ENCODE data around the gene ARPC3. TPM values are rescaled to one million over a fixed set of nuclear protein-coding genes. Genes with fewer than 3 reads are reported as not detected.
A peak's percentile ranks its signal among the peaks of the same experiment; 100 is the strongest.
"Not testable (repeated sequence)": the region's sequence is repeated elsewhere in the genome, so short reads cannot be mapped to it uniquely, and the experiment has no call there.

Gene ARPC3
- polyA plus RNA-seq, 3 donors: 232 to 250 (median 247) TPM

DNA sequence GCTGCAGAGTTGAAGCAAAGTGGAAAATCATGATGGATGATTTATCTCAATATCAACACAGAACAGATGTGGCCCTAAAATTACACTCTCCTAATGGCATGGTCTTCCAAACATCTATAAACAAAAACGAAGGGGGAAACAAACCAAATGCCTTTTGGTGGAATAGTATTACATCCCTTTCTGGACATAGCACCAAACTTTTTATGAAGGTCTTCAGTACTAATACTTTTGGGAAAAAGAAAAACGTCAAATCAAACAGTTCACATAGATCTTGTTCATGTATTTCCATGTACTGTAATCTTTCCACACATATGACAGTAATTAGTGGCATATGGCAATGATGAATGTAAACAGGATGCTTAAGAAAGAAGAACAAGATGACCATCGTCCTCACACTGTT is 23.7 kb downstream of the ARPC3 start:
- DNase-seq: no peak

DNA sequence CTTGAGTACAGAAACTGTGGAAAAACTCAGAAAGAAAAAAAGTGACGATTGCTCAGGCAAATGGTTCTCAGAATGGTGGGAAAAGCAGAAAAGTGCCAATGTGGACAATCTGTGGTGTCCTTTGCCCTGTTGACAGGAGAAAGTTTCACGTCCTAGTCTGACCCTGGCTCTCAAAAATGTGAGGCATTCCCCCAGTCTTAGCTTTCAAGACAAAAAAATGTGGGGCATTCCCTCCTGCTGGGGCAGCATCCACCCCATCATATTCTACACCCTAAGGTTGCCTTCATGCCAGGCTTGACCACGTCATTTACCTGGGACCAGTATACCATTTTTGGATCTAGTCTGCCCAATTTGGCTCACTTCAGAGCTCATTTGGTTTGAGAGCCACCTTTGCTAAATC is 25.9 kb downstream of the ARPC3 start:
- DNase-seq: no peak

DNA sequence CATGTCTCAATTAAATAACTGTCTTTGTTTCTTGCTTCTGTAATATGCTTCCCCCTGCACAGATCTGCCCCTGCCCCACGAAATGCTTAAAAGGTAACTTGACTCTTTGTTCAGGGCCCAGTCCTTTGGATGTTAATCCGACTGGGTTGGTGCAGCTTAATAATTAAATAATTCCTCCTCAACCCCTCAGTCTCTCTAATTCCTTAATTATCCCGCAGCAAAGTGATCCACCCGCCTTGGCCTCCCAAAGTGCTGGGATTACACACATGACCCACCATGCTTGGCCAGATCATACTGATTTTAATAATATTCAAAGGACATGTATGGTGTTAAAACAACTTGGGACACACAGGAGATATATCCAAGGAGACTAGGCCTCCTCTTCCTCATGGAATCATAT is 28.4 kb downstream of the ARPC3 start:
- no peak for DNase-seq

GRCh38 chr12:110421159-110421661 is 28.9 kb downstream of the ARPC3 start:
- no peak for DNase-seq

GRCh38 chr12:110420644-110421043 is 29.5 kb downstream of the ARPC3 start:
- not testable (repeated sequence) for DNase-seq

DNA sequence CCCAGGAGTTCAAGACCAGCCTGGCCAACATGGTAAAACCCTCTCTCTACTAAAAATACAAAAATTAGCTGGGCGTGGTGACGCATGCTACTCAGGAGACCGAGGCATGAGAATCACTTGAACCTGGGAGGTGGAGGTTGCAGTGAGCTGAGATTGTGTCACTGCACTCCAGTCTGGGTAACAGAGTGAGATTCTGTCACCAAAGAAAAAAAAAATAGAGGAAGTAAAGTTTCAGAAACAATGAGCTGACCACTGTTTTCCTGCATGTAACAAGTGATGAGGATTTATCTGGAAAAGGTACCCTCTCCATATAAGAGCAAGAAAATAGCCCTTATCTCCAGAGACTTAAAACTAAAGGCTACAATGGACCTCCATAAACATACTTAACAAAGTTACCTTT is 33.0 kb downstream of the ARPC3 start:
- DNase-seq: not testable (repeated sequence)

GRCh38 chr12:110410086-110410485 is 40.1 kb downstream of the ARPC3 start:
- not testable (repeated sequence) for DNase-seq

DNA sequence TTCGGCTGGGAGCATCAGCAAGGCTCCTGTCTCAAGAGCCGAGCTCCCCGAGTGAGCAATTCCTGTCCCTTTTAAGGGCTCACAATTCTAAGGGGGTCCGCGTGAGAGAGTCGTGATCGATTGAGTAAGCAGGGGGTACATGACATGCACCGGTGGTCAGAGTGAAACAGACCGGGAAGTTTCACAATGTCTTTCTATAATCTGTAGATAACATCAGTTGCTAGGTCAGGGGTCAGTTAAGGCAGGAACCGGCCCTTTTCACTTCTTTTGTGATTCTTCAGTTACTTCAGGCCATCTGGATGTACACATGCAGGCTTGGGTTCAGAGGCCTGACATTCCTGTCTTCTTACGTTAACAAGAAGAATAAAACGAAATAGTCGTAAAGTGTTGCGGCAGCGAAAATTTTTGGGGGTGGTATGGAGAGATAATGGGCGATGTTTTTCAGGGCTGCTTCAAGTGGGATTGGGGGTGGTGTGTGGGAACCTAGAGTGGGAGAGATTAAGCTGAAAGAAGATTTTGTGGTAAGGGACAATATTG is 44.9 kb downstream of the ARPC3 start:
- DNase-seq: not testable (repeated sequence)

DNA sequence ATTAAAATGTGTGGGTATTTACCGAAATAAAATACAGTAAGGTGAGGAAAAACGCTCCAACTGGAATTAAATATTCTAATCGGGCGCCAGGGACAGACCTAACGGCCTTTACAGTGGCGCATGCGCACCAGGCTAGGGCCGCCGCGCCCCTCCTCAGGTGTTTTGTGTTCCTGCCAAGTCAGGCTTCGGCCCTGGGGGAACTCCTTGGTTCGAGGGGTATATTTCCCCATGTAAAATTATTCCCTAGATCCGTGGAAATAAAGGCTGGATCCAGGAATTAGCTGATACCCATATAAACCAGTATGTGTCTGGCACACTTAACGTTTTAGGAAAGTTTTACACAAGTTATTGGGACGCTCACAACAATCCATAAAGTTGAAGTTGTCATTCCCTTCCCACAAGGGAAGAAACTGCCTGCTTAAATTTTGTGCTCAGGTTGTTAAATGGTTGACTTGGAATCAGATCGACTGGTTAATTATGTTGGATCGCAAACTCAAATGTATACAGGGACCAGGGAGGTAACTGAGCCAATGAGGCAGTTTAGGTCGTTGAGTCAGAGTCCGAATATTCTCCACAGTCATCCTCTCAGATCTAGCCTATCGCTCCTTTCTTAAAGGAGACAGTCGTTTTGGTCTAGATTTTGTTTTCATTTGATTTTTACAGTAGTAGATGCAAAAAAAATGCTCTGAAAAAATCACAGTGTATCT is 46.0 kb downstream of the ARPC3 start:
- DNase-seq: peak; percentile 67

DNA sequence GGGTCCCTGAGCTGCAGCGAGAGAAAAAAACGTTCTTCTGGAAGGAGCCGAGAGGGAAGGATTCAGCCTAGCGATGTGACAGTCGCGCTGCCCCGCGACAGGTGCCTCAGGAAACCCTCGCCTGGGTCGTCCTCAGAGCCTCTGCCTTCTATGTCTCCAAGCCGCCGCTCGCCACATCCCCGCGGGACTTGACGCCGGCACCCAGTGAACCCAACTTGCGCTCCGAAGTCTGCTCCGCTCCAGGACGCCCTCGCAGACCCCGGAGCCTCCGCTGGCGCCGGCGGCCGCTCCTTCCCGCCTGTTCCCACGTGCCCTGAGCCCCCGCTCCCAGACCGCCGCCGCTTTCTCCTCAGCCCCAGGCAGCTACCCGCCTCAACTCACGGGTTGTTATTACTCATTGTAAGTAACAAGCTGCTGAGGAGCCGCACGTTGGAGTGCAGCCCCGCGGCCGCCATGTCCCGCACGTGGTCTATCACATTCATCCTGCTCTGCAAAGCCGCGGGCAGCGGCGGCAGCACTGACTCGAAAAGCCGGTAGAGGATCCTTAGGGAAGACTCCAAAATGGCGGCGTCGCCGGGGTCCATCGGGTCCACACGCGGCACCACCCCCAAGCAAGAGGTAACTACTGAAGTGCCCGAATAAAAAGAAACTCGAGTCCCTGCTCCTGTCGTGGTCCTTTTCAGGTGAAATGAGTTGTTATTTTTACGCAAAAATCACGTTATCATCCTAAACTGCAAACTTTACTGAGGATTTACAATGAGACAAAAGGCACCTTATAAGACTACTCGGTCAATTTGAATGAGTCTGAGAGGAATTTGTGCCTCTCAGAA is 46.8 kb downstream of the ARPC3 start, which contains the start of gene ANAPC7:
Gene ANAPC7 (minus strand): TSS at position 563 of the 830 bp plus-strand sequence. CDS start 81 bp downstream, at position 482.
- peak; percentile 90 for DNase-seq

Other genes with a start within 250 kb of the ARPC3 start
- gene ATP2A2, start 169.1 kb downstream of the ARPC3 start, polyA plus RNA-seq (ENCODE audit: insufficient read length in 3 of 3): 100 to 1,000 TPM; 161 to 167 (median 162) TPM
- gene ANAPC7, start 46.6 kb downstream of the ARPC3 start, polyA plus RNA-seq (ENCODE audit: insufficient read length in 3 of 3): 100 to 1,000 TPM in 1 of 3 donors, 10 to 100 TPM in 2; 63.4 to 103 (median 84.9) TPM
- 10 to 100 TPM; 34.8 to 37.5 (median 36.1) TPM for gene GPN3, start 17.9 kb upstream of the ARPC3 start, polyA plus RNA-seq (ENCODE audit: insufficient read length in 3 of 3)
- 10 to 100 TPM; 14.8 to 20.1 (median 15.6) TPM for gene FAM216A, start 18.5 kb upstream of the ARPC3 start, polyA plus RNA-seq (ENCODE audit: insufficient read length in 3 of 3)
- gene VPS29, start 51.8 kb upstream of the ARPC3 start, polyA plus RNA-seq (ENCODE audit: insufficient read length in 3 of 3): 100 to 1,000 TPM; 123 to 154 (median 136) TPM
- 1 to 10 TPM in 2 of 3 donors, under 1 TPM in 1; 0.83 to 1.7 (median 1.0) TPM for gene RAD9B, start 52.0 kb upstream of the ARPC3 start, polyA plus RNA-seq (ENCODE audit: insufficient read length in 3 of 3)
- 10 to 100 TPM; 17.7 to 20.9 (median 20.8) TPM for gene PPTC7, start 133.0 kb upstream of the ARPC3 start, polyA plus RNA-seq (ENCODE audit: insufficient read length in 3 of 3)
- 100 to 1,000 TPM in 2 of 3 donors, 10 to 100 TPM in 1; 73.3 to 119 (median 106) TPM for gene TCTN1, start 163.8 kb upstream of the ARPC3 start, polyA plus RNA-seq (ENCODE audit: insufficient read length in 3 of 3)
- gene HVCN1, start 238.8 kb upstream of the ARPC3 start, polyA plus RNA-seq (ENCODE audit: insufficient read length in 3 of 3): 10 to 100 TPM in 1 of 3 donors, 1 to 10 TPM in 2; 9.8 to 10.2 (median 9.8) TPM